GM12878 (cell line): ENCODE data around the gene PXMP2.

ENCODE experiments used
- CTCF ChIP-seq, 3 experiments: IDR thresholded peaks in 2 of 3; conservative IDR thresholded peaks in 1 of 3; 2 replicates each; pipeline ENCODE4 v1.5.1; 2011; ENCODE audit warnings: low read depth in 3 of 3, low read length in 3 of 3, mild to moderate bottlenecking in 3 of 3, control low read depth in 2 of 3, moderate library complexity in 2 of 3, inconsistent platforms in 1 of 3, mixed read lengths in 1 of 3; ENCODE audit not compliant: control insufficient read depth in 2 of 3, insufficient read depth in 1 of 3; ENCODE audit errors: extremely low read depth in 1 of 3
- POLR2AphosphoS5 ChIP-seq: IDR thresholded peaks from 2 replicates; pipeline ENCODE4 v1.6.1; 2011; ENCODE audit warnings: mild to moderate bottlenecking, low read length, inconsistent platforms
- RBBP5 ChIP-seq: fragments of 200-600 bp; sonication (generic); conservative IDR thresholded peaks from 2 replicates; pipeline ENCODE4 v1.6.1; 2016
- ZNF384 ChIP-seq: IDR thresholded peaks from 2 replicates; pipeline ENCODE4 v1.6.1; 2012; ENCODE audit warnings: low read depth, mild to moderate bottlenecking, low read length, improper control_type of control experiment, borderline replicate concordance

DNA sequence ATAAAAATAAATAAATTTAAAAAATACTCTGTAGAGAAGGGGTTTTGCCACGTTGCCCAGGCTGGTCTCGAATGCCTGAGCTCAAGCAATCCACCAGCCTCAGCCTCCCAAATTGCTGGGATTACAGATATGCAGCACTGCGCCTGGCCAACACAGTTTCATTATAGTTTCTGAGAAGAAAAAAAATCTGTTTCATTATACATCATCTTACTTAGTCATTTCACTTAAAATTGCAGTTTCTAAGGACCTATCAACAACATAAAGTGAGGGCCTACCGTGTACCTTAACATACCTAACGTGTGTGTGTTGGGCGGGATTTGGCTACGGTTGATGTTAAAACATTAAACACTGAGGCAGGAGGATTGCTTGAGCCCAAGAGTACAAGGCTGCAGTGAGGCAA, 40.5 kb upstream of the PXMP2 start:
- TF ChIP-seq ZNF384 = no peak
- no peak for TF ChIP-seq CTCF (IDR thresholded peaks at IDR 0.05 in 2 of 3, conservative IDR thresholded peaks at IDR 0.05 in 1 of 3; ENCODE audit: control insufficient read depth in 2 of 3, extremely low read depth in 1 of 3, insufficient read depth in 1 of 3, low read depth in 3 of 3, low read length in 3 of 3)
- TF ChIP-seq RBBP5 = no peak
- TF ChIP-seq POLR2AphosphoS5 = no peak
